Sigmoid colon (tissue), 4 donors: ENCODE measurements around the gene CEP104.

ENCODE experiments used
- EP300 ChIP-seq, 4 donors: sonication (generic); formaldehyde crosslinking; IDR thresholded peaks; one replicate each; pipeline ENCODE4 v1.6.1; 2017; ENCODE audit warnings: antibody characterized with exemption in 4 of 4
- POLR2A ChIP-seq, 2 donors: fragments of 450-650 bp; IDR thresholded peaks; one replicate each; pipeline ENCODE4 v1.6.1; 2016; ENCODE audit warnings: antibody characterized with exemption in 2 of 2, mild to moderate bottlenecking in 2 of 2, moderate library complexity in 2 of 2
- POLR2AphosphoS5 ChIP-seq, 4 donors: sonication (generic); formaldehyde crosslinking; IDR thresholded peaks; one replicate each; pipeline ENCODE4 v1.6.1; 2017; ENCODE audit warnings: antibody characterized with exemption in 4 of 4
- TF ChIP-seq, protein P1 (sequence below), 4 experiments: fragments of 450-650 bp in 3 of 4; fragments of 200-600 bp in 1 of 4; IDR thresholded peaks; one replicate each; pipeline ENCODE4 v1.5.1; 2016 to 2019; ENCODE audit warnings: antibody characterized with exemption in 4 of 4, mild to moderate bottlenecking in 3 of 4, moderate library complexity in 2 of 4

DNA sequence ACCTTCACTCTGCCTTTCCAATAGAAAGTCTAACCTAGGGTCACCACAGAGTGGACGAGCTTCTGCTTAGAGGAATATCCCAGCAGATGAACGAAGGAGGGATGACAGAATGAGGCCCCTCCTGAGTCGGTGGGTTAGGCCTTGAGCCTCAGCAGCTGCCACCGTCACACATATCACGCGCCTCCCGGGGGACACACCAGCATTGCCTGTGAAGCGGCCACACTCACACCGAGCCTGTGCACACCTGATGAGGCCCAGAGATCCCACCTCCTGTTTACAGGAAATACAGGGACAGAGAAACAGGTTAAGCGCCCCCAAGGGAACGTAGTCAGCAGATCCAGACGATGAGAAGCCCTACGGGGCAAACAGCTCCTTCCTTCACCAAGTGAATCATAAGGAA is 35.6 kb downstream of the CEP104 start:
- TF ChIP-seq, protein P1, sequence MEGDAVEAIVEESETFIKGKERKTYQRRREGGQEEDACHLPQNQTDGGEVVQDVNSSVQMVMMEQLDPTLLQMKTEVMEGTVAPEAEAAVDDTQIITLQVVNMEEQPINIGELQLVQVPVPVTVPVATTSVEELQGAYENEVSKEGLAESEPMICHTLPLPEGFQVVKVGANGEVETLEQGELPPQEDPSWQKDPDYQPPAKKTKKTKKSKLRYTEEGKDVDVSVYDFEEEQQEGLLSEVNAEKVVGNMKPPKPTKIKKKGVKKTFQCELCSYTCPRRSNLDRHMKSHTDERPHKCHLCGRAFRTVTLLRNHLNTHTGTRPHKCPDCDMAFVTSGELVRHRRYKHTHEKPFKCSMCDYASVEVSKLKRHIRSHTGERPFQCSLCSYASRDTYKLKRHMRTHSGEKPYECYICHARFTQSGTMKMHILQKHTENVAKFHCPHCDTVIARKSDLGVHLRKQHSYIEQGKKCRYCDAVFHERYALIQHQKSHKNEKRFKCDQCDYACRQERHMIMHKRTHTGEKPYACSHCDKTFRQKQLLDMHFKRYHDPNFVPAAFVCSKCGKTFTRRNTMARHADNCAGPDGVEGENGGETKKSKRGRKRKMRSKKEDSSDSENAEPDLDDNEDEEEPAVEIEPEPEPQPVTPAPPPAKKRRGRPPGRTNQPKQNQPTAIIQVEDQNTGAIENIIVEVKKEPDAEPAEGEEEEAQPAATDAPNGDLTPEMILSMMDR (IDR thresholded peaks at IDR 0.05), result no peak
- TF ChIP-seq POLR2A (IDR thresholded peaks at IDR 0.05), result no peak
- TF ChIP-seq POLR2AphosphoS5 (IDR thresholded peaks at IDR 0.05), result no peak
- no peak for TF ChIP-seq EP300 (IDR thresholded peaks at IDR 0.05)
